ENCODE data around the gene TPX2.

GRCh38 chr20:31693402-31693801, 45.7 kb upstream of the TPX2 start:
- TF ChIP-seq CTCF (IDR thresholded peaks at IDR 0.05): no peak
- no peak for TF ChIP-seq POLR2A (IDR thresholded peaks at IDR 0.05)
